SU-DHL-6 (cell line): Measurements from ENCODE around the gene OR2F2.

Source experiments
- CTCF ChIP-seq: fragments of 200-600 bp; sonication (generic); IDR thresholded peaks from one replicate; pipeline ENCODE4 v1.5.1; 2017; ENCODE audit warnings: antibody characterized with exemption, mild to moderate bottlenecking, low read length, moderate library complexity; ENCODE audit not compliant: insufficient read depth, poor library complexity, severe bottlenecking
- EZH2phosphoT487 ChIP-seq: fragments of 200-600 bp; sonication (generic), shearing (Covaris generic); conservative IDR thresholded peaks from 2 replicates; pipeline ENCODE4 v1.6.1; 2018; ENCODE audit warnings: mild to moderate bottlenecking, antibody characterized with exemption, low read length, moderate library complexity, mixed read lengths

GRCh38 chr7:143975617-143976016, 40.6 kb downstream of the OR2F2 start:
- no peak for TF ChIP-seq CTCF
- no peak for TF ChIP-seq EZH2phosphoT487
